ENCODE results near the gene AMT. TPM values are rescaled to one million over a fixed set of nuclear protein-coding genes. Genes with fewer than 3 reads are reported as not detected.

AMT gene
- total and polyA plus RNA-seq, 2 of the 13 experiments (the other 11 are each of a cell fraction or from before 2014, with no cell fraction given) = 35.3 to 59.0 TPM

- TF ChIP-seq ZNF710 (CRISPR knock-in tag; IDR thresholded peaks at IDR 0.05; ENCODE audit: borderline replicate concordance) (0 out of 2 replicates have a peak, but pooled peaks have one; percentile 44), TEAD3 (CRISPR knock-in tag; optimal IDR thresholded peaks at IDR 0.05; ENCODE audit: borderline replicate concordance) (peak; percentile 63), CEBPZ (IDR thresholded peaks at IDR 0.05; ENCODE audit: low read length) (no peak), NKX3-1 (CRISPR knock-in tag; IDR thresholded peaks at IDR 0.05) (no peak), HIC2 (CRISPR knock-in tag; IDR thresholded peaks at IDR 0.05; ENCODE audit: low read depth) (no peak), MEIS1 (CRISPR knock-in tag; IDR thresholded peaks at IDR 0.05; ENCODE audit: borderline replicate concordance) (no peak), SRSF4 (IDR thresholded peaks at IDR 0.05; ENCODE audit: low read depth, low read length, poor library complexity, severe bottlenecking) (no peak), TAF15 (IDR thresholded peaks at IDR 0.05; ENCODE audit: low read depth, low read length, poor library complexity, severe bottlenecking) (no peak), SOX5 (CRISPR knock-in tag; IDR thresholded peaks at IDR 0.05; ENCODE audit: borderline replicate concordance) (peak; percentile 14; the same call in 1 of the 2 replicates), ZKSCAN1 (IDR thresholded peaks at IDR 0.05; ENCODE audit: low read length) (no peak), ZNF431 (CRISPR knock-in tag; IDR thresholded peaks at IDR 0.05; ENCODE audit: borderline replicate concordance, low read depth) (no peak), NFE2 (CRISPR knock-in tag; IDR thresholded peaks at IDR 0.05) (no peak), GATAD2A (CRISPR knock-in tag; IDR thresholded peaks at IDR 0.05) (0 out of 2 replicates have a peak, but pooled peaks have one; percentile 18), ZNF460 (CRISPR knock-in tag; IDR thresholded peaks at IDR 0.05; ENCODE audit: borderline replicate concordance) (no peak), MIXL1 (CRISPR knock-in tag; IDR thresholded peaks at IDR 0.05) (0 out of 2 replicates have a peak, but pooled peaks have one; percentile 20), ZNF792 (CRISPR knock-in tag; IDR thresholded peaks at IDR 0.05) (no peak), HOXA3 (CRISPR knock-in tag; IDR thresholded peaks at IDR 0.05) (0 out of 2 replicates have a peak, but pooled peaks have one; percentile 25), TFDP2 (CRISPR knock-in tag; IDR thresholded peaks at IDR 0.05) (no peak), KDM1A (CRISPR knock-in tag; IDR thresholded peaks at IDR 0.05) (no peak), GABPA (IDR thresholded peaks at IDR 0.05; ENCODE audit: low read depth, low read length) (no peak), GABPA (CRISPR knock-in tag; IDR thresholded peaks at IDR 0.05; ENCODE audit: low read depth) (no peak), KAT8 (CRISPR knock-in tag; IDR thresholded peaks at IDR 0.05) (peak; percentile 22; the same call in 1 of the 2 replicates), ERF (CRISPR knock-in tag; IDR thresholded peaks at IDR 0.05) (peak; percentile 78), SP5 (CRISPR knock-in tag; IDR thresholded peaks at IDR 0.05; ENCODE audit: borderline replicate concordance, low read depth) (no peak), IKZF4 (CRISPR knock-in tag; IDR thresholded peaks at IDR 0.05; ENCODE audit: borderline replicate concordance, low read depth, not compliant biosample characterization) (no peak)
These were observed 32.2 kb upstream of the AMT start (continued) for GRCh38 chr3:49454458-49454857.

Data from HepG2 (cell line).